Measurements from ENCODE around the gene KLHL29. TPM values are rescaled to one million over a fixed set of nuclear protein-coding genes. Genes with fewer than 3 reads are reported as not detected.
A peak's percentile ranks its signal among the peaks of the same experiment; 100 is the strongest.

Gene KLHL29
- total RNA-seq, 2 donors from 2014 or later: 2.0 to 4.2 TPM

DNA sequence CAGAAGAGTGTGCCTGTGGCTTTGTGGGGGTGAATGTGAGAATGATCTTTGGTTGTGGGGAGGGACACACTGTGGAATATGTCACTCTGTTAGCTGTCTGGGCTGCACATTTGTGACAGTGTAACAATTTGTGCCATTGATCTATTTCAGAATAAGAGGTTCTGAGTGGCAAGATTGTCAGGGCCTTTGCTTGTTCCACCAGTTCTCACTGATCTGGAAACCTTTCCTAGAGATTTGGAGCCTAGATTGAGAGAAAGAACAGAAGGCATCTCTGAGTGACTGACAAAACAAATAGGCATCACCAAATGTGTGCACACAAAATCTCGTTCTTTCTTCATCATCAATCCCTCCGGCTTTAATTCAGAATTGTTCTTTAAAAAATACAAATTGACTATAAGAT lies 153.6 kb downstream of the KLHL29 start:
- Histone ChIP-seq H3K9me3 (no peaks in the 10 kb centered on the region), H3K27me3 (no peaks in the 10 kb centered on the region), H3K36me3 (no peaks in the 10 kb centered on the region), H3K4me1 (peaks cover 0 to 17% of the 10 kb centered on the region in 2 donors), H3K27ac (no peak overlapping the region), H3K4me3 (no peak overlapping the region)
- TF ChIP-seq, protein P1, sequence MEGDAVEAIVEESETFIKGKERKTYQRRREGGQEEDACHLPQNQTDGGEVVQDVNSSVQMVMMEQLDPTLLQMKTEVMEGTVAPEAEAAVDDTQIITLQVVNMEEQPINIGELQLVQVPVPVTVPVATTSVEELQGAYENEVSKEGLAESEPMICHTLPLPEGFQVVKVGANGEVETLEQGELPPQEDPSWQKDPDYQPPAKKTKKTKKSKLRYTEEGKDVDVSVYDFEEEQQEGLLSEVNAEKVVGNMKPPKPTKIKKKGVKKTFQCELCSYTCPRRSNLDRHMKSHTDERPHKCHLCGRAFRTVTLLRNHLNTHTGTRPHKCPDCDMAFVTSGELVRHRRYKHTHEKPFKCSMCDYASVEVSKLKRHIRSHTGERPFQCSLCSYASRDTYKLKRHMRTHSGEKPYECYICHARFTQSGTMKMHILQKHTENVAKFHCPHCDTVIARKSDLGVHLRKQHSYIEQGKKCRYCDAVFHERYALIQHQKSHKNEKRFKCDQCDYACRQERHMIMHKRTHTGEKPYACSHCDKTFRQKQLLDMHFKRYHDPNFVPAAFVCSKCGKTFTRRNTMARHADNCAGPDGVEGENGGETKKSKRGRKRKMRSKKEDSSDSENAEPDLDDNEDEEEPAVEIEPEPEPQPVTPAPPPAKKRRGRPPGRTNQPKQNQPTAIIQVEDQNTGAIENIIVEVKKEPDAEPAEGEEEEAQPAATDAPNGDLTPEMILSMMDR (IDR thresholded peaks at IDR 0.05): no peak
- DNase-seq (ENCODE audit: low spot score): no peak

DNA sequence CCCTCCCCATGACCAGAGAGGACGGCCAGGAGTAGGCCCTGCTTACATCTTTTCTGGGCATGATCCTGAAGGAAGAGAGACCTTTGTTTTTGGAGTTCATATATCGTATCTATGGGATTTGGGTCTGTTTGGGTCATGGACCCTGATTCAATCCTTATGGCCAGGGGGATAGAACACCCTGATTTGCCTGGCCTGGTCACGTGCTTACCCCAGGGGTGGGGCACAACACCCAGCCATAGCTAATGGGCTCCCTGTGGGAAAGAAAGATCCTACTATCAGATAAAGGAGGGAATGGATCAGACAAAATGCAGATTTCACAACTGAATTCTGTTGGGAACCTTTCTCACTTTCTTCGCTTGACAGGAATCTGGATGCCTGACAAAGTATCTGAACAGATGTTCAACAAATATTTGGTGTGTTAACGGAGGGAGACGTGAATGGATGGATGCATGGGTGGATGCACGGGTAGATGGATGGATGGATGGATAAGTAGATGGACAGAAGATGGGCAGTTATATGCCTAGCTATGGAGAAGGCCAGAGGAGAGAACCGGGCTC lies 155.9 kb downstream of the KLHL29 start:
- Histone ChIP-seq H3K4me3 (no peak overlapping the region), H3K9me3 (no peaks in the 10 kb centered on the region), H3K27me3 (no peaks in the 10 kb centered on the region), H3K4me1 (peaks cover 0 to 29% of the 10 kb centered on the region in 2 donors), H3K36me3 (no peaks in the 10 kb centered on the region), H3K27ac (peak overlapping the region in 1 of 2 donors; percentile 40)
- DNase-seq (ENCODE audit: low spot score): no peak
- TF ChIP-seq, protein P1 (IDR thresholded peaks at IDR 0.05): no peak

DNA sequence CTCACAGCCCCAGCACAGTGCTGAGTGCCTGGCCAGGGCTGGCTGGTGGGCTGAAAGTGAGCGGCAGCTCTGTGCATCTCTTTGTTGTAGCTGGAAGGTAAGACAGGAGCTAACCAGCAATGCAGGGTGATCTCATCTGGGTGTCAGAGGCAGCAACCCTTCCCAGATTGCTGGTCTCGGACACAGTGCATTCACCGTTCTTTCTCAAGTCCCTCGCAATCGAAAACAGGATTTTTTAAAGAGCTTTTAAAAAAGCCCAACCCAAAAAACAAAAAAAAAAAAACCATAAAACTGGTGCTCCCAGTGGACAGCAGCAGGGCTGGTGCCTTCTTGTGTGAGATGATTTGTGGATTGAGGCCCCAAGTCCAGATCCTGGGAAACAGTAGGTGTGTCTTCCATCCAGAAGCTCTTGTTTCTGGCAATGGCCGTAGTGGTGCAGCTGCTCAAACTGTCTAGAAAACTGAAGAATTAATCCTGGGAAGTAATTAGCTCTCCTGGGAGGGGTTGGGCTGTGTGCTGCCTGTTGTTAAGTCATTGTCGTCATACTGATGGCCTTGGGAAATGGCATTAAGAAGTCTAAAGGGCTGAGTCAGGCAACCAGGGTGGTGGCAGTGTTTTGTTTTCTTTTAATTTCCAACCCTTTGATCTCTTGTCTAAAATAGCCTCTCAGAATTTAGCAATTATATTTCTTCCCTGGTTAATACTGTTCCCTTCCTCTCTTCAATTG lies 156.7 kb downstream of the KLHL29 start:
- TF ChIP-seq, protein P1 (IDR thresholded peaks at IDR 0.05): no peak
- Histone ChIP-seq H3K4me1 (peaks cover 0 to 31% of the 10 kb centered on the region in 2 donors), H3K4me3 (no peak overlapping the region), H3K27ac (peak overlapping the region in 1 of 2 donors; percentile 40), H3K27me3 (no peaks in the 10 kb centered on the region), H3K9me3 (no peaks in the 10 kb centered on the region), H3K36me3 (no peaks in the 10 kb centered on the region)
- peak; percentile 72 for DNase-seq (ENCODE audit: low spot score)

DNA sequence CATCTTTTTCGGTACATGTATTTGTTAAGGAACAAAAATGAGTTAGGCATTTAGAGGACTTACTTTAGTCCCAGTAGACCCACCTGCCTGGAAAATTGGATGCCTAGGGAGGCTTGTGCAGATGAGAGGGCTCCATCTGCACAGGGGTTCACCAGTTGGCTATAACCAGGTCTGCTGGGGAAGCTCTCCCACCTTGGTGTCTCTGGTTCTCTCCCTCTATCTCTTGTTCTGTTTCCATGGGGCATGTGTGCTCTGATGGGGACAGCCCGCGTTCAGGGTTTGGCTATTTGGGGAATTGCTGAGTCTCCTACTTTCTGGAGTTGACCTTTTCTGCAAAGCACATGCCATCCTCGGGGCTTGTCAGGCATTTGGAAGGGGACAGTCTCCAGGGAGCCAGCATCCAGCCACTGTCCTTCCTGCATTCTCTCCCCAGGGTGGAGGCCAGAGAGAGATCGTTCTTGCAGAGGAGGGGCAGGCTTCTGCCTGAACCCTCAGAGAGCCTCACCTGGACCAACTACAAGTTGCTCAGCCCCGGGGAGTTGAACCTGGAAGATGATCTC lies 157.3 kb downstream of the KLHL29 start:
- H3K4me3 ChIP-seq: no peak overlapping the region
- DNase-seq (ENCODE audit: low spot score): no peak
- H3K4me1 ChIP-seq: peaks cover 0 to 31% of the 10 kb centered on the region in 2 donors
- no peaks in the 10 kb centered on the region for H3K27me3 ChIP-seq
- H3K9me3 ChIP-seq: no peaks in the 10 kb centered on the region
- H3K36me3 ChIP-seq: no peaks in the 10 kb centered on the region
- TF ChIP-seq, protein P1 (IDR thresholded peaks at IDR 0.05): no peak
- peak overlapping the region in 1 of 2 donors; percentile 40 for H3K27ac ChIP-seq

DNA sequence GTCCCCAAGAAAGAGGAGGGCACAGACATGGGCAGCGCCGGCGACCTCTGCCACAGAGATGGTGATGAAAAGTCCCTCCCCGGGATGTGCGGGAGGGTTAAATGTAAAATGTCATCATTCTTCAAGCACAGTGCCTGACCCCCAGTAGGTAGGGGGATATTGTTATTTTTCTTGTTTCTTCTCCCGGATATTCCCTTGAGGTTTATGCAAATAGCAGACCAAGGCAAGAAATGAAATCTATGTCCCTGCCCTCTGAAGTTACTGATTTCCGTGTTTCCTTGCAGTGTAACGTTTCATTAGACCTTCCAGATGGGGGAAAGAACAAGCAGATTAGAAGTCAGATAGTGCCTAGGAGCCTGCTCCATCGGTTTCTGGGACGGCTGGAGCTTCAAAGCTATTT lies 158.3 kb downstream of the KLHL29 start:
- TF ChIP-seq, protein P1 (IDR thresholded peaks at IDR 0.05): no peak
- Histone ChIP-seq H3K4me3 (no peak overlapping the region), H3K27ac (no peak overlapping the region), H3K4me1 (peaks cover 0 to 31% of the 10 kb centered on the region in 2 donors), H3K9me3 (no peaks in the 10 kb centered on the region), H3K27me3 (no peaks in the 10 kb centered on the region), H3K36me3 (no peaks in the 10 kb centered on the region)
- DNase-seq (ENCODE audit: low spot score): no peak
